Measurements from ENCODE around the gene SEC62.

Gene SEC62

DNA sequence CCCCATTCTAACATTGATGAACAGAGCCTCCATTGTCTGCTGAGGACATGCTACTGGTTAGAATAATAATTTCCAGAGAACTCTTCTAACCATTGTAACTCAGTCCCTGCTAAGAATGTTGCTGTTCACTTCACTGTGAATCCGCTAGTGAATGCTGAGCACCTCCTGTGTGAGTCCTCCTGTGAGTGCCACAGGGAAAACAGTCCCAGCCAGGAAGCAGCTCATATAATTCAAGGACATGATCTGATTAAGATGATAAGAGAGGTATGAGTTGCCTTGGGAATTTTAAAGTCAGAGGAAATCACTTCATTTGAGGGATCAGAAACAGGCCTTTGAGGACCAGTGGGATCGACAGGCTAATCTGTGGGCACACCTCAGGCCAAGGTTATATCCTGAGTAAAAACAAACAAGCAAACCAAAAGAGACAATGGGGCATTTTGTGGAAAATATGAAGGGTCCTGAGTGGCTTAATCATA is 37.3 kb downstream of the SEC62 start:
- no peak overlapping the region for H2BK15ac ChIP-seq (ENCODE audit: low read depth, poor library complexity, severe bottlenecking)
- no peak overlapping the region for H2AK5ac ChIP-seq (ENCODE audit: low read length, severe bottlenecking)

DNA sequence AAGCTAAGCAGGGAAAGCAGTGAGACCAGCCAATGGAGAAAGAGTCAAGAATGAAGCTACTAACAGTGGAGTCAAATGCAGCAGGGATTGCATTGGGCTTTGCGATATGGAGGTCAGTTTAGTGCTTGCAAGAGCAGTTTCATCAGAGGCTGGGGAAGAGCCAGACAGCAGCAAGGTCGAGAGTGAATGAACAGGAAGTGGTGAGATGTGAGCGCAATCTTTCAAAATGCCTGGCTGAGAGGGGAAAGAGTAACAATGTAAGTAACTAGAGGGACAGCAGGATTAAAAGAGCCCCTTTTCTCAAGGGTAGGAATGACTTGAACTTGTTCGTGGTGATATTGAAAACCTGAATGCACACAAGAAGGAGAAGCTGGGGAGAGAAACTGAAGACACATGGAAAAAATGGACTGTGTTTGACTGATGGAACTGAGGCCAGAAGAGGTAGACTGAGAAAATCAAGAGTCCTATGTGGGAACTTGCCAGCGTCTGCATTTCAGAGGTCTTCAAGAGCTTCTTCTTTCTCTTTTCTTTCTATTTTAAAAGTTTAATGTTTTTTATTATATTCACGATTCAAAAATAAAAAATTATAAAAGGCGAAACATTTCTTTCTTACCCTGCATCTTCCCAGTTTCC is 40.5 kb downstream of the SEC62 start:
- no peak overlapping the region for H3K27ac ChIP-seq (ENCODE audit: low read length, poor library complexity, severe bottlenecking)
- no peak overlapping the region for H3K23ac ChIP-seq (ENCODE audit: low read length in 2 of 2)
- H3K9me3 ChIP-seq (ENCODE audit: control insufficient read depth, low read length), result no peaks in the 10 kb centered on the region
- H3K14ac ChIP-seq (ENCODE audit: low read length in 2 of 2), result no peak overlapping the region
- no peak overlapping the region for H2AFZ ChIP-seq (ENCODE audit: low read depth, low read length)
- H2AK5ac ChIP-seq (ENCODE audit: low read length, severe bottlenecking), result no peak overlapping the region
- H2BK5ac ChIP-seq (ENCODE audit: low read depth, low read length, poor library complexity, severe bottlenecking), result no peak overlapping the region
- no peak overlapping the region for H4K91ac ChIP-seq (ENCODE audit: low read length)
- H4K8ac ChIP-seq (ENCODE audit: low read length), result no peak overlapping the region
- 82% methylated on average over 6 of the region's 7 CpGs for WGBS
- no peaks in the 10 kb centered on the region for H3K79me1 ChIP-seq (replicated peaks; ENCODE audit: low read length, poor library complexity, severe bottlenecking)
- H3K27me3 ChIP-seq (ENCODE audit: control insufficient read depth in 1 of 2, insufficient read depth in 1 of 2, low read length in 2 of 2), result no peaks in the 10 kb centered on the region
- no peak overlapping the region for H3K18ac ChIP-seq (ENCODE audit: low read depth in 1 of 2, low read length in 2 of 2)
- no peak overlapping the region for H3K4me3 ChIP-seq (ENCODE audit: insufficient read depth in 1 of 2, low read depth in 1 of 2, low read length in 2 of 2)
- DNase-seq, result peak; percentile 32
- H3K4me1 ChIP-seq (ENCODE audit: control insufficient read depth, insufficient read depth, low read depth, low read length), result no peaks in the 10 kb centered on the region
- H2BK15ac ChIP-seq (ENCODE audit: low read depth, poor library complexity, severe bottlenecking), result no peak overlapping the region
- H2BK120ac ChIP-seq (ENCODE audit: low read depth, low read length), result no peak overlapping the region
- no peak overlapping the region for H3K9ac ChIP-seq (ENCODE audit: low read length)
- no peaks in the 10 kb centered on the region for H3K36me3 ChIP-seq (ENCODE audit: control insufficient read depth in 1 of 2, insufficient read depth in 2 of 2, low read depth in 1 of 2, low read length in 2 of 2)
- no peak overlapping the region for H3K4ac ChIP-seq (ENCODE audit: low read depth in 1 of 2, low read length in 2 of 2)
- H3K4me2 ChIP-seq (ENCODE audit: low read length, poor library complexity, severe bottlenecking), result no peak overlapping the region
- no peak overlapping the region for H2BK12ac ChIP-seq (ENCODE audit: low read length in 2 of 2)

More for the DNA sequence above, 37.3 kb downstream of the SEC62 start:
- H3K4me3 ChIP-seq (ENCODE audit: insufficient read depth in 1 of 2, low read depth in 1 of 2, low read length in 2 of 2), result no peak overlapping the region
- no peak for DNase-seq
- H2BK120ac ChIP-seq (ENCODE audit: low read depth, low read length), result no peak overlapping the region
- no peaks in the 10 kb centered on the region for H3K27me3 ChIP-seq (ENCODE audit: control insufficient read depth in 1 of 2, insufficient read depth in 1 of 2, low read length in 2 of 2)
- H3K4me1 ChIP-seq (ENCODE audit: control insufficient read depth, insufficient read depth, low read depth, low read length), result no peaks in the 10 kb centered on the region
- H3K79me1 ChIP-seq (replicated peaks; ENCODE audit: low read length, poor library complexity, severe bottlenecking), result no peaks in the 10 kb centered on the region
- no peak overlapping the region for H4K91ac ChIP-seq (ENCODE audit: low read length)
- H4K8ac ChIP-seq (ENCODE audit: low read length), result no peak overlapping the region
- peaks cover 0 to 3% of the 10 kb centered on the region in 2 experiments for H3K36me3 ChIP-seq (ENCODE audit: control insufficient read depth in 1 of 2, insufficient read depth in 2 of 2, low read depth in 1 of 2, low read length in 2 of 2)
- no peak overlapping the region for H2BK12ac ChIP-seq (ENCODE audit: low read length in 2 of 2)
- 88% methylated on average over 2 of the region's 2 CpGs for WGBS
- H3K14ac ChIP-seq (ENCODE audit: low read length in 2 of 2), result no peak overlapping the region
- H3K9ac ChIP-seq (ENCODE audit: low read length), result no peak overlapping the region
- no peaks in the 10 kb centered on the region for H3K9me3 ChIP-seq (ENCODE audit: control insufficient read depth, low read length)
- no peak overlapping the region for H3K4me2 ChIP-seq (ENCODE audit: low read length, poor library complexity, severe bottlenecking)
- H3K18ac ChIP-seq (ENCODE audit: low read depth in 1 of 2, low read length in 2 of 2), result no peak overlapping the region
- H2AFZ ChIP-seq (ENCODE audit: low read depth, low read length), result no peak overlapping the region
- H3K23ac ChIP-seq (ENCODE audit: low read length in 2 of 2), result no peak overlapping the region
- no peak overlapping the region for H3K27ac ChIP-seq (ENCODE audit: low read length, poor library complexity, severe bottlenecking)
- H2BK5ac ChIP-seq (ENCODE audit: low read depth, low read length, poor library complexity, severe bottlenecking), result no peak overlapping the region
- no peak overlapping the region for H3K4ac ChIP-seq (ENCODE audit: low read depth in 1 of 2, low read length in 2 of 2)

DNA sequence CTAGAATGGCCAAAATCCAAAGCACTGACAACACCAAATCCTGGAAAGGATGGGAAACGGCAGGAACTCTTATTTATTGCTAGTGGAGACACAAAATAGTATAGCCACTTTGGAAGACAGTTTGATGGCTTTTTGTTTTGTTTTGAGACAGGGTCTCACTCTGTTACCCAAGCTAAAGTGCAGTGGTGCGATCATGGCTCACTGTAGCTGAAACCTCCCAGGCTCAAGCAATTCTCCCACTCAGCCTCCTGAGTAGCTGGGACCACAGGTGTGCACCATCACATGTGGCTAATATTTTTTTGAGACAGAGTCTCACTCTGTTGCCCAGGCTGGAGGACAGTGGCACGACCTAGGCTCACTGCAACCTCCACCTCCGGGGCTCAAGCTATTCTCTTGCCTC is 43.9 kb downstream of the SEC62 start:
- DNase-seq, result no peak
- Histone ChIP-seq H3K27ac (ENCODE audit: low read length, poor library complexity, severe bottlenecking) (no peak overlapping the region), H3K14ac (ENCODE audit: low read length in 2 of 2) (no peak overlapping the region), H2AFZ (ENCODE audit: low read depth, low read length) (no peak overlapping the region), H3K4me2 (ENCODE audit: low read length, poor library complexity, severe bottlenecking) (no peak overlapping the region), H3K23ac (ENCODE audit: low read length in 2 of 2) (no peak overlapping the region), H2BK120ac (ENCODE audit: low read depth, low read length) (no peak overlapping the region), H3K4me3 (ENCODE audit: insufficient read depth in 1 of 2, low read depth in 1 of 2, low read length in 2 of 2) (no peak overlapping the region), H3K4ac (ENCODE audit: low read depth in 1 of 2, low read length in 2 of 2) (no peak overlapping the region), H3K9me3 (ENCODE audit: control insufficient read depth, low read length) (no peaks in the 10 kb centered on the region), H3K4me1 (ENCODE audit: control insufficient read depth, insufficient read depth, low read depth, low read length) (no peaks in the 10 kb centered on the region), H3K9ac (ENCODE audit: low read length) (no peak overlapping the region), H4K91ac (ENCODE audit: low read length) (no peak overlapping the region), H3K27me3 (ENCODE audit: control insufficient read depth in 1 of 2, insufficient read depth in 1 of 2, low read length in 2 of 2) (no peaks in the 10 kb centered on the region), H2BK5ac (ENCODE audit: low read depth, low read length, poor library complexity, severe bottlenecking) (no peak overlapping the region), H2AK5ac (ENCODE audit: low read length, severe bottlenecking) (no peak overlapping the region), H3K18ac (ENCODE audit: low read depth in 1 of 2, low read length in 2 of 2) (no peak overlapping the region), H4K8ac (ENCODE audit: low read length) (no peak overlapping the region), H3K79me1 (replicated peaks; ENCODE audit: low read length, poor library complexity, severe bottlenecking) (no peaks in the 10 kb centered on the region), H2BK12ac (ENCODE audit: low read length in 2 of 2) (no peak overlapping the region), H3K36me3 (ENCODE audit: control insufficient read depth in 1 of 2, insufficient read depth in 2 of 2, low read depth in 1 of 2, low read length in 2 of 2) (no peaks in the 10 kb centered on the region), H2BK15ac (ENCODE audit: low read depth, poor library complexity, severe bottlenecking) (no peak overlapping the region)
- 83% methylated on average over 4 of the region's 4 CpGs for WGBS

DNA sequence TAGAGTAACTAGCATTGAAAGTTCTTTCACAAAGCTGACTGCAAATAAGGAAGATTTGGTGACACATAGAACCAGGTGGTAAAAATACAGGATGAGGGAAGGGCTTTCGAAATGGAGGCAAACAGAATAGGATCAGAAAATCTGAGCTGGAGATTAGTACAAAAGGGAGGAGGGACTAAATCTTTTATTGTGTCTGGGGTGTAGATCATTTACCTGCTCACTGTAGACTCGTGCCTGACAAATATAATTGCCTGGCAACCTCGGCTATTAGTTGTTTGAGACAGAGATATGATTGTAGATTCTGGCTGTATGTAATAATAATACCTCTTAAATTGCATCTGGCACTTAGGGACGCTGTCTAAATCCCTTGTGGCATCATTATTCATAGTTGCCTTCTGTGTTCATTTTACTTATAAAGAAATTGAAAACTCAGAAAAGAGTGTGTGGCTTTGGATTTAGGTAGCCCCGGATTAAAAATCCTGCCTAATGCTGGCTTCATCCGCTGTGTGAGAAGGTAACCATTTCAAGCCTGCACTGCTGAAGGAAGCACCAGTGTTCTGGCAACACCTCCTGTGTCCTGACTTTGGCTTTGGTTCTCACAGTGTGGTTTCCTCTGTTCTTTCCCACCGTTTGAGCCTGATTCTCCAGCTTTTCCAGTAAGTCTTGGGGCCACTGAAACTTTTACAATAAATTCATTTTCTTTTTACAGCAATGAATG is 46.2 kb downstream of the SEC62 start:
- Histone ChIP-seq H3K23ac (ENCODE audit: low read length in 2 of 2) (no peak overlapping the region), H3K27me3 (ENCODE audit: control insufficient read depth in 1 of 2, insufficient read depth in 1 of 2, low read length in 2 of 2) (no peaks in the 10 kb centered on the region), H3K14ac (ENCODE audit: low read length in 2 of 2) (no peak overlapping the region), H3K4me3 (ENCODE audit: insufficient read depth in 1 of 2, low read depth in 1 of 2, low read length in 2 of 2) (no peak overlapping the region), H3K9me3 (ENCODE audit: control insufficient read depth, low read length) (no peaks in the 10 kb centered on the region), H2BK5ac (ENCODE audit: low read depth, low read length, poor library complexity, severe bottlenecking) (no peak overlapping the region), H2AFZ (ENCODE audit: low read depth, low read length) (no peak overlapping the region), H3K79me1 (replicated peaks; ENCODE audit: low read length, poor library complexity, severe bottlenecking) (no peaks in the 10 kb centered on the region), H3K9ac (ENCODE audit: low read length) (no peak overlapping the region), H2BK120ac (ENCODE audit: low read depth, low read length) (no peak overlapping the region), H4K91ac (ENCODE audit: low read length) (no peak overlapping the region), H3K36me3 (ENCODE audit: control insufficient read depth in 1 of 2, insufficient read depth in 2 of 2, low read depth in 1 of 2, low read length in 2 of 2) (no peaks in the 10 kb centered on the region), H2AK5ac (ENCODE audit: low read length, severe bottlenecking) (no peak overlapping the region), H3K4ac (ENCODE audit: low read depth in 1 of 2, low read length in 2 of 2) (no peak overlapping the region), H3K18ac (ENCODE audit: low read depth in 1 of 2, low read length in 2 of 2) (no peak overlapping the region), H4K8ac (ENCODE audit: low read length) (no peak overlapping the region), H2BK15ac (ENCODE audit: low read depth, poor library complexity, severe bottlenecking) (no peak overlapping the region), H2BK12ac (ENCODE audit: low read length in 2 of 2) (no peak overlapping the region), H3K4me1 (ENCODE audit: control insufficient read depth, insufficient read depth, low read depth, low read length) (no peaks in the 10 kb centered on the region), H3K4me2 (ENCODE audit: low read length, poor library complexity, severe bottlenecking) (no peak overlapping the region), H3K27ac (ENCODE audit: low read length, poor library complexity, severe bottlenecking) (no peak overlapping the region)
- DNase-seq, result no peak
- WGBS, result 91% methylated on average over 6 of the region's 7 CpGs

Measured in mesenchymal stem cell (in vitro differentiated cells and primary cell).